ENCODE measurements around the gene KIAA1217.

Gene KIAA1217

GRCh38 chr10:24596217-24596930 is 387.4 kb downstream of the KIAA1217 start:
- DNase-seq (ENCODE audit: low read depth) = no peak

- DNase-seq (ENCODE audit: low read depth) = no peak
Measured at GRCh38 chr10:24597426-24597825, 388.5 kb downstream of the KIAA1217 start.
